ENCODE data around the gene PODXL.
"Not testable (repeated sequence)": the region's sequence is repeated elsewhere in the genome, so short reads cannot be mapped to it uniquely, and the experiment has no call there.

PODXL gene

GRCh38 chr7:131494182-131494581 is 62.2 kb downstream of the PODXL start:
- DNase-seq (ENCODE audit: low read depth in 2 of 2), result no peak

- no peak for DNase-seq (ENCODE audit: low read depth in 2 of 2)
These were observed 62.8 kb downstream of the PODXL start for GRCh38 chr7:131493581-131493980.

- no peak for DNase-seq (ENCODE audit: low read depth in 2 of 2)
These were observed 63.3 kb downstream of the PODXL start for GRCh38 chr7:131493081-131493480.

GRCh38 chr7:131489881-131490280 is 66.5 kb downstream of the PODXL start:
- DNase-seq (ENCODE audit: low read depth in 2 of 2), result no peak

- no peak for DNase-seq (ENCODE audit: low read depth in 2 of 2)
These were observed 67.2 kb downstream of the PODXL start for GRCh38 chr7:131489196-131489595.

GRCh38 chr7:131488361-131488760 is 68.1 kb downstream of the PODXL start:
- DNase-seq (ENCODE audit: low read depth in 2 of 2), result no peak

GRCh38 chr7:131487217-131487616 is 69.2 kb downstream of the PODXL start:
- DNase-seq (ENCODE audit: low read depth in 2 of 2), result no peak

- no peak for DNase-seq (ENCODE audit: low read depth in 2 of 2)
These were observed 70.1 kb downstream of the PODXL start for GRCh38 chr7:131486346-131486745.

- no peak for DNase-seq (ENCODE audit: low read depth in 2 of 2)
These were observed 72.8 kb downstream of the PODXL start for GRCh38 chr7:131483586-131483985.

- DNase-seq (ENCODE audit: low read depth in 2 of 2), result no peak
These were observed 73.6 kb downstream of the PODXL start for GRCh38 chr7:131482800-131483199.

GRCh38 chr7:131480384-131481315 is 75.8 kb downstream of the PODXL start:
- DNase-seq (ENCODE audit: low read depth in 2 of 2), result peak; percentile 27 to 34

GRCh38 chr7:131476740-131477139 is 79.7 kb downstream of the PODXL start:
- no peak for DNase-seq (ENCODE audit: low read depth in 2 of 2)

GRCh38 chr7:131471250-131472004 is 85.0 kb downstream of the PODXL start:
- no peak for DNase-seq (ENCODE audit: low read depth in 2 of 2)

- DNase-seq (ENCODE audit: low read depth in 2 of 2), result no peak
These were observed 88.6 kb downstream of the PODXL start for GRCh38 chr7:131467788-131468187.

GRCh38 chr7:131466735-131467365 is 89.6 kb downstream of the PODXL start:
- DNase-seq (ENCODE audit: low read depth in 2 of 2), result no peak

- not testable (repeated sequence) for DNase-seq (ENCODE audit: low read depth in 2 of 2)
These were observed 93.7 kb downstream of the PODXL start for GRCh38 chr7:131462715-131463114.

GRCh38 chr7:131462059-131462458 is 94.4 kb downstream of the PODXL start:
- no peak for DNase-seq (ENCODE audit: low read depth in 2 of 2)

GRCh38 chr7:131459256-131459655 is 97.2 kb downstream of the PODXL start:
- DNase-seq (ENCODE audit: low read depth in 2 of 2), result no peak

- DNase-seq (ENCODE audit: low read depth in 2 of 2), result no peak
These were observed 100.1 kb downstream of the PODXL start for GRCh38 chr7:131456338-131456737.

GRCh38 chr7:131455546-131455945 is 100.9 kb downstream of the PODXL start:
- no peak for DNase-seq (ENCODE audit: low read depth in 2 of 2)

GRCh38 chr7:131455001-131455400 is 101.4 kb downstream of the PODXL start:
- no peak for DNase-seq (ENCODE audit: low read depth in 2 of 2)

- no peak for DNase-seq (ENCODE audit: low read depth in 2 of 2)
These were observed 101.9 kb downstream of the PODXL start for GRCh38 chr7:131454498-131454897.

All from fibroblast of skin of left quadriceps (primary cell).